Tibial nerve (tissue), 4 donors: Measurements from ENCODE around the gene ALOX5AP.

Source experiments
- CTCF ChIP-seq, 5 experiments: fragments of 200-600 bp in 3 of 5; fragments of 450-650 bp in 2 of 5; sonication (generic) in 3 of 5; IDR thresholded peaks; one replicate each; pipeline ENCODE4 v1.5.1; 2016 to 2019; ENCODE audit warnings: antibody characterized with exemption in 5 of 5, mild to moderate bottlenecking in 3 of 5, moderate library complexity in 2 of 5
- EP300 ChIP-seq, 2 donors: sonication (generic); formaldehyde crosslinking; IDR thresholded peaks; one replicate each; pipeline ENCODE4 v1.6.1; 2017; ENCODE audit warnings: antibody characterized with exemption in 2 of 2, mild to moderate bottlenecking in 1 of 2
- POLR2A ChIP-seq, 2 donors: fragments of 450-650 bp; IDR thresholded peaks; one replicate each; pipeline ENCODE4 v1.6.1; 2017; ENCODE audit warnings: antibody characterized with exemption in 2 of 2, mild to moderate bottlenecking in 2 of 2, moderate library complexity in 2 of 2

DNA sequence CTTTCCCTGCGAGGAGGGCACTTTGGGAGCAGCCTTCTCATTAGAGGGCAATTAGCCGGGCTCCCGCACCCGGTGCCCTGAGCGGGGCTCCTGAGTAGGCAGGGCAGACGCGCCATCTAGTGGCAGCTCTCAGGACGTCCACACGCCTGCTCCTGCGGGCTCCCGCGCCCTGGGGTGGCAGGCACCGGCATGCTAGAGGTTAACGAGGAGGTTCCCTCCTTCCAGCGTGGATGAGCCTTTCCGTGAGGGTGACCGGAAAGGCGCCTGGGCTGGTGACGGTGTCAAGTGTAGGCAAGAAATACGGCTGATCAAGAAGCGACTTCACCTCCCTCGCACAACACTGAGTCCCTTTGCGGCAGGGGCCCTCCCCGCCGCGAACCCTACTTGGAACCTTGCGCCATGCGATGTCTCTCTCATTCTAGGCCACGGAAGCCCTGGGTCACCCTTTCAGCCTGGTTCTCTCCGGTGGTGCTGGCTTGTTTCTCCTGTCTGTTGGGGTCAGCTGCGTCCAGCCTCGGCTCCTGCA, 67.7 kb downstream of the ALOX5AP start:
- TF ChIP-seq CTCF (IDR thresholded peaks at IDR 0.05) (peak; percentile 87 to 96 (median 95)), EP300 (IDR thresholded peaks at IDR 0.05) (peak; percentile 18 to 69), POLR2A (IDR thresholded peaks at IDR 0.05) (no peak)
